T follicular helper cell (primary cell): ENCODE measurements around the gene SRSF2.
"Not testable (repeated sequence)": the region's sequence is repeated elsewhere in the genome, so short reads cannot be mapped to it uniquely, and the experiment has no call there.

Source experiments
- DNase-seq: peaks from one replicate; pipeline ENCODE4 v3.0.0-alpha.2; 2020; ENCODE audit warnings: low read depth

SRSF2 gene

GRCh38 chr17:76700617-76701470 lies 36.3 kb downstream of the SRSF2 start:
- DNase-seq: no peak

- DNase-seq: no peak
Measured at GRCh38 chr17:76700270-76700616, 36.9 kb downstream of the SRSF2 start.

- DNase-seq: not testable (repeated sequence)
Measured at GRCh38 chr17:76698466-76698977, 38.6 kb downstream of the SRSF2 start.

- no peak for DNase-seq
Measured at GRCh38 chr17:76697702-76698465, 39.2 kb downstream of the SRSF2 start.

GRCh38 chr17:76696763-76697701 lies 40.1 kb downstream of the SRSF2 start:
- DNase-seq: no peak

GRCh38 chr17:76695059-76695831 lies 41.9 kb downstream of the SRSF2 start:
- no peak for DNase-seq

GRCh38 chr17:76691379-76692191 lies 45.5 kb downstream of the SRSF2 start:
- no peak for DNase-seq

GRCh38 chr17:76690596-76691280 lies 46.4 kb downstream of the SRSF2 start:
- DNase-seq: no peak

- no peak for DNase-seq
Measured at GRCh38 chr17:76689859-76690258, 47.3 kb downstream of the SRSF2 start.

- no peak for DNase-seq
Measured at GRCh38 chr17:76688165-76688622, 48.9 kb downstream of the SRSF2 start.

- DNase-seq: no peak
Measured at GRCh38 chr17:76687298-76688164, 49.6 kb downstream of the SRSF2 start.

- no peak for DNase-seq
Measured at GRCh38 chr17:76686538-76687297, 50.4 kb downstream of the SRSF2 start.

- DNase-seq: no peak
Measured at GRCh38 chr17:76685846-76686245, 51.3 kb downstream of the SRSF2 start.

- no peak for DNase-seq
Measured at GRCh38 chr17:76685366-76685765, 51.8 kb downstream of the SRSF2 start.

GRCh38 chr17:76684756-76685155 lies 52.4 kb downstream of the SRSF2 start:
- no peak for DNase-seq
